Nephron progenitor cell (in vitro differentiated cells): ENCODE results near the gene TIGD1.

Experiments used
- DNase-seq: peaks from one replicate; pipeline ENCODE4 v3.0.0; 2021
- H3K27ac Mint-ChIP-seq: 2 replicates; pipeline ENCODE4 v1.8.0; 2021; ENCODE audit warnings: mild to moderate bottlenecking, moderate library complexity, mixed read lengths
- H3K27me3 Mint-ChIP-seq: 2 replicates; pipeline ENCODE4 v1.8.0; 2021; ENCODE audit warnings: mild to moderate bottlenecking, low read depth, mixed read lengths; ENCODE audit not compliant: poor library complexity
- H3K36me3 Mint-ChIP-seq: 2 replicates; pipeline ENCODE4 v1.8.0; 2021; ENCODE audit warnings: low read depth, mixed read lengths
- H3K4me1 Mint-ChIP-seq: 2 replicates; pipeline ENCODE4 v1.8.0; 2021; ENCODE audit warnings: mixed read lengths
- H3K4me3 Mint-ChIP-seq: 2 replicates; pipeline ENCODE4 v1.8.0; 2021; ENCODE audit warnings: mild to moderate bottlenecking, moderate library complexity, mixed read lengths
- H3K9me3 Mint-ChIP-seq: 2 replicates; pipeline ENCODE4 v1.8.0; 2021; ENCODE audit warnings: mild to moderate bottlenecking, moderate library complexity, mixed read lengths
- CTCF ChIP-seq: fragments of 200-600 bp; sonication (generic); IDR thresholded peaks from 2 replicates; pipeline ENCODE4 v1.5.0; 2021; ENCODE audit warnings: antibody characterized with exemption

The TIGD1 gene

GRCh38 chr2:232525199-232525598 is 25.2 kb downstream of the TIGD1 start:
- Mint-ChIP-seq H3K4me3 (no peak overlapping the region), H3K27me3 (peaks cover 41% of the 10 kb centered on the region), H3K27ac (no peak overlapping the region), H3K9me3 (no peaks in the 10 kb centered on the region), H3K4me1 (peaks cover 34% of the 10 kb centered on the region), H3K36me3 (no peaks in the 10 kb centered on the region)
- no peak for DNase-seq
- no peak for TF ChIP-seq CTCF

- H3K36me3 Mint-ChIP-seq: no peaks in the 10 kb centered on the region
- peaks cover 43% of the 10 kb centered on the region for H3K27me3 Mint-ChIP-seq
- no peaks in the 10 kb centered on the region for H3K9me3 Mint-ChIP-seq
- TF ChIP-seq CTCF: no peak
- no peak overlapping the region for H3K27ac Mint-ChIP-seq
- H3K4me3 Mint-ChIP-seq: peak overlapping the region; percentile 52
- H3K4me1 Mint-ChIP-seq: peaks cover 36% of the 10 kb centered on the region
- no peak for DNase-seq
Observed at GRCh38 chr2:232524771-232525170, 25.6 kb downstream of the TIGD1 start.

- peak; percentile 32 for TF ChIP-seq CTCF
- H3K27ac Mint-ChIP-seq: no peak overlapping the region
- peaks cover 41% of the 10 kb centered on the region for H3K4me1 Mint-ChIP-seq
- no peaks in the 10 kb centered on the region for H3K36me3 Mint-ChIP-seq
- H3K27me3 Mint-ChIP-seq: peaks cover 50% of the 10 kb centered on the region
- peak; percentile 78 for DNase-seq
- peak overlapping the region; percentile 52 for H3K4me3 Mint-ChIP-seq
- no peaks in the 10 kb centered on the region for H3K9me3 Mint-ChIP-seq
Observed at GRCh38 chr2:232523682-232524597, 26.4 kb downstream of the TIGD1 start.

- Mint-ChIP-seq H3K9me3 (no peaks in the 10 kb centered on the region), H3K4me1 (peaks cover 39% of the 10 kb centered on the region), H3K4me3 (peak overlapping the region; percentile 44), H3K27ac (no peak overlapping the region), H3K36me3 (no peaks in the 10 kb centered on the region), H3K27me3 (peaks cover 51% of the 10 kb centered on the region)
- no peak for TF ChIP-seq CTCF
- no peak for DNase-seq
Observed at GRCh38 chr2:232523402-232523681, 27.0 kb downstream of the TIGD1 start.

- peaks cover 39% of the 10 kb centered on the region for H3K4me1 Mint-ChIP-seq
- no peak for TF ChIP-seq CTCF
- peaks cover 54% of the 10 kb centered on the region for H3K27me3 Mint-ChIP-seq
- H3K9me3 Mint-ChIP-seq: no peaks in the 10 kb centered on the region
- DNase-seq: no peak
- H3K4me3 Mint-ChIP-seq: peak overlapping the region; percentile 44
- H3K27ac Mint-ChIP-seq: no peak overlapping the region
- no peaks in the 10 kb centered on the region for H3K36me3 Mint-ChIP-seq
Observed at GRCh38 chr2:232522623-232523401, 27.5 kb downstream of the TIGD1 start.
